Thyroid gland (tissue), 4 donors: ENCODE results near the gene GFRA4.

Experiments used
- CTCF ChIP-seq, 6 experiments: fragments of 200-600 bp in 3 of 6; fragments of 450-650 bp in 3 of 6; sonication (generic) in 3 of 6; IDR thresholded peaks; one replicate each; pipeline ENCODE4 v1.5.1; 2016 to 2019; ENCODE audit warnings: antibody characterized with exemption in 6 of 6, mild to moderate bottlenecking in 2 of 6, inconsistent platforms in 1 of 6, moderate library complexity in 1 of 6
- POLR2A ChIP-seq, 2 donors: fragments of 450-650 bp; IDR thresholded peaks; one replicate each; pipeline ENCODE4 v1.6.1; 2017; ENCODE audit warnings: antibody characterized with exemption in 2 of 2, mild to moderate bottlenecking in 2 of 2, moderate library complexity in 1 of 2

GRCh38 chr20:3612795-3613572, 50.2 kb downstream of the GFRA4 start:
- TF ChIP-seq CTCF (IDR thresholded peaks at IDR 0.05), result no peak
- peak in 1 of 2 donors; percentile 34 for TF ChIP-seq POLR2A (IDR thresholded peaks at IDR 0.05)
